H4 (cell line): Measurements from ENCODE around the gene USP4. TPM values are rescaled to one million over a fixed set of nuclear protein-coding genes. Genes with fewer than 3 reads are reported as not detected.

Experiments used
- DNase-seq: peaks from one replicate; pipeline ENCODE4 v3.0.0-alpha.2; 2015; ENCODE audit warnings: low spot score
- total RNA-seq: library from RNA; depleted of rRNA; stranded (reverse); fragments of >200 nt; shearing (Covaris generic); gene quantifications from 2 replicates; pipeline ENCODE4 v1.2.3, GENCODE V29; 2014

Gene USP4
- total RNA-seq, 1 experiment from 2014 or later: 2.7 TPM

- DNase-seq: no peak
These were observed 44.3 kb downstream of the USP4 start for GRCh38 chr3:49295489-49296058.

GRCh38 chr3:49294343-49294742 lies 45.5 kb downstream of the USP4 start:
- no peak for DNase-seq

DNA sequence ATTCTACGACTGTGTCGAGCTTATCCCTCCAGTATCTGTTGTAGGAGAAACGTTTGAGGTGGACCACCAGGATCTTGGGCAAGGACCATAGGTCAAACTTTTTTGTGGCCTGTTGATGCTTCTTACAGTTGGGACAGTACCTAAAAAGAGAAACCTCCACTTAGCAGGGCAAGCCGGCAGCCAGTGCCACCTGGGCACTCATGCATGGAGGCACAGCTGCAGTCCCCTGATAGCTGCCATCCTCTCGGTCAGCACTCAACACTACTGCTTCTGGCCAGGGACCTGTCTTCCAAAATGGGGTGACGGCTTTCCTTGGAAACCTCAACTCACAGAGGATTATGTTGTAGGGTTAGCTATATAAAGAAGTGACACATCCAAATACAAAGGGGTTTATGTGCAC lies 55.9 kb downstream of the USP4 start:
- no peak for DNase-seq

- no peak for DNase-seq
These were observed 60.5 kb downstream of the USP4 start for GRCh38 chr3:49279376-49279775.

DNA sequence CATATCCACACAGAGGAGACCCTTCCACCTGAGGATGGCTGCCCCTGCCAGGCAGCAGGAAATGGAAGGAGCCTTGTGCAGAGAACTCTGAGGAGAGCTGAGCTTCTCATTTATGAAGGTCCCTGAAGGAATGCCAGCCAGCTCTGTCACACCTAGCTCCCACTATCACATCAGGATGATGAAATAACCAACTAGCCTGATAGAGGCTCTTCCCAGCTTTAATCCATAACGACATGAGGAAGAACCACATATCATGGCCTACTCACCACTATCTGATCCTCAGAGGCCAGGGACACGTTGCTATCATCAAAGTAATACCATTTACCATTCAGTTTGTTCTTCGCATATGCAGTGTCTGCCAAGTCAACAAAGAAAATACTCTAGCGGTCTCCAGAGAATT lies 61.3 kb downstream of the USP4 start:
- no peak for DNase-seq

- DNase-seq: no peak
These were observed 62.5 kb downstream of the USP4 start for GRCh38 chr3:49277383-49277775.

- DNase-seq: peak; percentile 19
These were observed 63.1 kb downstream of the USP4 start, which contains the start of gene C3orf62 for GRCh38 chr3:49276475-49277382. C3orf62 (minus strand) TSS chr3:49277232; CDS start chr3:49276872, 360 bp downstream.

- no peak for DNase-seq
These were observed 65.9 kb downstream of the USP4 start for GRCh38 chr3:49273825-49274532.

- no peak for DNase-seq
These were observed 68.8 kb downstream of the USP4 start for GRCh38 chr3:49271047-49271446.

GRCh38 chr3:49270156-49270500 lies 69.7 kb downstream of the USP4 start:
- no peak for DNase-seq

GRCh38 chr3:49269443-49270155 lies 70.3 kb downstream of the USP4 start:
- DNase-seq: no peak

GRCh38 chr3:49266410-49267095 lies 73.3 kb downstream of the USP4 start:
- DNase-seq: no peak

DNA sequence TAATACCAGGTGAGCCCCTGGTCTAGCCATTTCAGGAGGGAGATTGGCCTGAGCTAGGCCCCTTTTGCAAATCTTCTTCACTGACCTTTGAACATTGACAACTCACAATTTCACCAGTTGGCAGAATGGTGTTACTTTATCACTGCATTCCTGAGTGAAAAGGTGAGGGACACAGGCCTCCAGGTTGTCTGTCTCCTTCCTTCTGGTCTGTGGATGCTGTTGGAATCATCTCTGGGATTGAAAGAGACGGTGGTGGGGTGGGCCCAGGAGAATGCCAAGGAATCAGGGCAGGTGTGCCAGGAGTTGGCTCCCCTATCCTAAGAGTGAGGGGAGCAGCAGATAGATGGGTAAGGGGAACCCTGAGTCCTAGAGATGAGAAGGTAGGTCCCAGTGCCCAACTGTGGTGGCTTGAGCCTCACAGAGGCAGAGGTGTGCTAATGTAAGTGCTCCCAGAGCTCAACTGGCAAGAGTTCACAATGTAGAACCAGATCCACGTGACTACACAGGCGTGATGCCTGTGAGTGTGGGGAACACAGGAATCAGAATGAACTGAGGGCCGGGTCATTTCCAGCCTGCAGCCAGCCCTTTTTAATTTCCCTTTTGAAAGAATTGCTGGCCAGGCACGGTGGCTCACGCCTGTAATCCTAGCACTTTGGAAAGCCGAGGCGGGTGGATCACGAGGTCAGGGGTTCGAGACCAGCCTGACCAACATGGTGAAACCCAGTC lies 74.0 kb downstream of the USP4 start:
- no peak for DNase-seq

- DNase-seq: no peak
These were observed 76.5 kb downstream of the USP4 start for GRCh38 chr3:49263159-49263889.

DNA sequence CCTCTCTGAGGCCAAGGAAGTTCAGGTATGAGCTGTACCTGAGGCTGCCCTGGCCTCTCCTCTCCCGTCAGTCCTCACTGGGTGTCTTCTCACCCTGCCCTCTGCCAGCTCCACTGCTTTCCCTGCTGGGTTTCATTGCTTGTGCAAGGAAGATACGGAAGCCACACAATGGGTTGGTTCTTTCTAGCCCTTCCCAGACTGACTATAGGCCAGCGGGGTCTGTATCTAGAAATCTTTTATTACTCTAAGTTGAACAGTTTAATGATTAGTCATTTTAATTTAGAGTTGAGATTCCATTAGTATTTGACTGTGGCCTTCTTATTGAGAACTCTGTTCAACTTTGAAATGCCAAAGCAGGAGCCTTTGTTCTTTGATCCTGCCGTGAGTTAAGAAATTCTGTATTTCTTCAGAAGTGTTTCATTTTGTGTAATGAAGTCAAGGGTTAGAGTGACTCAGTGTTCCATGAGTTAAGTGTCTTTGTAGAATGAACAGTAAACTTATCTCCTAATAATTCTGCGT lies 79.0 kb downstream of the USP4 start:
- no peak for DNase-seq

GRCh38 chr3:49257187-49257586 lies 82.7 kb downstream of the USP4 start:
- DNase-seq: no peak

GRCh38 chr3:49255718-49256511 lies 83.9 kb downstream of the USP4 start:
- no peak for DNase-seq

DNA sequence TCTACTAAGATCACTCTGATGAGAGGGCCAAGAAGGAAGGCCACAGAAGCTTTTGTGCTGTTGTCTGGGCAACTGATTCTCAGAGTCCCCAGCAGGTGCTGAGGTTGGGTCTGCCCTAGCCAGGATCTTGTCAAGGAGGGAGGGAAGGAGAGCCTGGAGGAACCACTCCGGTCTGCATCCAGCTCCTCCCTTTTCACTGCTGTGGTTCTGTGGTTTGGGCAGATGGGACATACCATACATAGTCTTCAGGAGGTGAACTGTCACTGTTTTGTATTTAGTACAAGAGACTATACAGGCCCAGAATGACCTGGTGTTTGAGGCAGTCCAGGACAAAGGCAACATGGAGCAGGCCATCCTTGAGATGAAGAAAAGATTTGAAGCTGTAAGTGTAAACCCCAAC lies 84.7 kb downstream of the USP4 start:
- DNase-seq: no peak

- DNase-seq: no peak
These were observed 86.3 kb downstream of the USP4 start for GRCh38 chr3:49253512-49253911.
